ENCODE data around the gene PRPF38B.

DNA sequence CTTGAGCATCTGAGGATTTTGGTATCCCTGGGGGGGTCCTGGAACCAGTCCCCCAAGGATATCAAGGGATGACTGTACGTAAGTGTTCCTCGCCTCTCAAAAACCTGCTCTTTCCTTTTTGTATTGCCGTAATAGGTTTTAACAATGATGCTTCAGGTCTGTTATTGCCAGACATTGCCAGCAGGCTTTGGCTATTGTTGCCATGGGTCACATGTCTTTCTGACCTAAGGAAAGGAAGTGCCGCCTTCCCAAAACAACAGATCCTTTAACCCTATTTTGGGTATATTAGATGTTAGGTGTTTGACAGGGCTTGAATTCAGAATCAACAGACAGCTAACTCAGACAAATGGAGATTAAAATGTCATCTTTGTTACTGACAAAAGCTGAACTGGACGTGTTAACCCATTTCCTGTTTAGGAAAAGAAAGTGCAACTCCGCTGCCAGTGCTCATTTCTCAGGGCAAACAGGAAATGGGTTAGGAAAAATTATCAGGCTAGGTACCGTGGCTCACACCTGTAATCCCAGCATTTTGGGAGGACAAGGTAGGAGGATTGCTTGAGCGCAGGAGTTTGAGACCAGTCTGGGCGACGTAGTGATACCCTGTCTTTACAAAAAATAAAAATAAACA, 12.4 kb upstream of the PRPF38B start:
- TF ChIP-seq POLR2AphosphoS5 (IDR thresholded peaks at IDR 0.05; ENCODE audit: low read depth, low read length) (no peak), TAF1 (IDR thresholded peaks at IDR 0.05; ENCODE audit: borderline replicate concordance, low read depth, low read length) (no peak)

Data from GM12892 (cell line).